BE2C (cell line): ENCODE data around the gene CHGA.

Experiments
- DNase-seq: peaks from one replicate; pipeline ENCODE4 v3.0.0-alpha.2; 2020
- H3K27me3 ChIP-seq: fragments of 250-450 bp; sonication (Bioruptor Pico); 2 replicates; pipeline ENCODE4 v1.5.1; 2020; ENCODE audit warnings: mild to moderate bottlenecking
- H3K36me3 ChIP-seq: fragments of 250-450 bp; sonication (Bioruptor Pico); 2 replicates; pipeline ENCODE4 v1.5.1; 2020; ENCODE audit warnings: mild to moderate bottlenecking
- H3K4me1 ChIP-seq: fragments of 250-450 bp; sonication (Bioruptor Pico); 2 replicates; pipeline ENCODE4 v1.5.1; 2020
- H3K4me3 ChIP-seq: 2 replicates; pipeline ENCODE4 v1.5.1; 2011; ENCODE audit warnings: low read depth, low read length
- H3K9me3 ChIP-seq: fragments of 250-450 bp; sonication (Bioruptor Pico); 2 replicates; pipeline ENCODE4 v1.5.1; 2020
- TF ChIP-seq, protein P1 (sequence below): IDR thresholded peaks from 2 replicates; pipeline ENCODE4 v1.5.1; 2012; ENCODE audit warnings: mild to moderate bottlenecking, low read depth, low read length

CHGA gene

DNA sequence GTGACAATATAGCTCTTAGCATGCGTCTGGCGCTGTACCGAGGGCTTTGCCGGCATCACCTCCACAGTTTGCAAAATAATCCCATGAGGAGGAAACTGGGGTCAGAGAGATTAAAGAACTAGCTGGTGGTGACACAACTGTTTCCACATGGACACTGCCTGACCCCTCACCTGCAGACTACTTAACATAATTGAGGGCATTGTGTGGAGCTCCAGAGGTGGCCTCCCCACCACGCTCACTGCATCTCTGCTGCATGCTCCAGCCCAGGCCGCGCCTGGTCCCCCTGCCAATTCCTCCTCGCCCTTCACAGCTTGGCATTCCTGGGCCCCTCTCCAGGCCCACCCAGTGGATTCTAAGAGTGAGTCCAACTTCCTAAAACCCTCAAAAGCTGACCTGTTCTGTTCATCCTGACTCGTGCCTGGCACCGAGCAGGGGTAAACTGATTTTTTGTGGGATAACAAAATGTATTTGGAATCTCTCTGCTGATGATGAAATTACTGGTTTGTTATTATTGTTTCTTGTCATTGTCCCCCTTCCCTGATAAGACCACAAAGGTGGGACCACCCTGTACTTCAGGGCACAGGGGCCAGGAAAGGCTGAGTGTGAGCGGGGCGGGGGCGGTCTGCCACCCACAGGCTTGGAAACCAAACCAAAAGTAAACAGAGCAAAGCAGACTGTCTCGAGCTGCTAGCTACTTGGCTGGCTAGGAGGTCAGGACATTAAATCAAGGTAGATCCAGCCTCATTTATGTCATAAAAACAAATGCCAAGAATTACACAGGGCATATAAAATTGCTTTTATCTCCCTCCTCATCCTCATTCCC, 40.6 kb downstream of the CHGA start:
- H3K9me3 ChIP-seq = no peaks in the 10 kb centered on the region
- peaks cover 39% of the 10 kb centered on the region for H3K4me1 ChIP-seq
- peaks cover 7% of the 10 kb centered on the region; the same call in 1 of the 2 replicates for H3K36me3 ChIP-seq
- no peak overlapping the region for H3K4me3 ChIP-seq
- no peak for DNase-seq
- TF ChIP-seq, protein P1, sequence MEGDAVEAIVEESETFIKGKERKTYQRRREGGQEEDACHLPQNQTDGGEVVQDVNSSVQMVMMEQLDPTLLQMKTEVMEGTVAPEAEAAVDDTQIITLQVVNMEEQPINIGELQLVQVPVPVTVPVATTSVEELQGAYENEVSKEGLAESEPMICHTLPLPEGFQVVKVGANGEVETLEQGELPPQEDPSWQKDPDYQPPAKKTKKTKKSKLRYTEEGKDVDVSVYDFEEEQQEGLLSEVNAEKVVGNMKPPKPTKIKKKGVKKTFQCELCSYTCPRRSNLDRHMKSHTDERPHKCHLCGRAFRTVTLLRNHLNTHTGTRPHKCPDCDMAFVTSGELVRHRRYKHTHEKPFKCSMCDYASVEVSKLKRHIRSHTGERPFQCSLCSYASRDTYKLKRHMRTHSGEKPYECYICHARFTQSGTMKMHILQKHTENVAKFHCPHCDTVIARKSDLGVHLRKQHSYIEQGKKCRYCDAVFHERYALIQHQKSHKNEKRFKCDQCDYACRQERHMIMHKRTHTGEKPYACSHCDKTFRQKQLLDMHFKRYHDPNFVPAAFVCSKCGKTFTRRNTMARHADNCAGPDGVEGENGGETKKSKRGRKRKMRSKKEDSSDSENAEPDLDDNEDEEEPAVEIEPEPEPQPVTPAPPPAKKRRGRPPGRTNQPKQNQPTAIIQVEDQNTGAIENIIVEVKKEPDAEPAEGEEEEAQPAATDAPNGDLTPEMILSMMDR = no peak
- H3K27me3 ChIP-seq = no peaks in the 10 kb centered on the region

DNA sequence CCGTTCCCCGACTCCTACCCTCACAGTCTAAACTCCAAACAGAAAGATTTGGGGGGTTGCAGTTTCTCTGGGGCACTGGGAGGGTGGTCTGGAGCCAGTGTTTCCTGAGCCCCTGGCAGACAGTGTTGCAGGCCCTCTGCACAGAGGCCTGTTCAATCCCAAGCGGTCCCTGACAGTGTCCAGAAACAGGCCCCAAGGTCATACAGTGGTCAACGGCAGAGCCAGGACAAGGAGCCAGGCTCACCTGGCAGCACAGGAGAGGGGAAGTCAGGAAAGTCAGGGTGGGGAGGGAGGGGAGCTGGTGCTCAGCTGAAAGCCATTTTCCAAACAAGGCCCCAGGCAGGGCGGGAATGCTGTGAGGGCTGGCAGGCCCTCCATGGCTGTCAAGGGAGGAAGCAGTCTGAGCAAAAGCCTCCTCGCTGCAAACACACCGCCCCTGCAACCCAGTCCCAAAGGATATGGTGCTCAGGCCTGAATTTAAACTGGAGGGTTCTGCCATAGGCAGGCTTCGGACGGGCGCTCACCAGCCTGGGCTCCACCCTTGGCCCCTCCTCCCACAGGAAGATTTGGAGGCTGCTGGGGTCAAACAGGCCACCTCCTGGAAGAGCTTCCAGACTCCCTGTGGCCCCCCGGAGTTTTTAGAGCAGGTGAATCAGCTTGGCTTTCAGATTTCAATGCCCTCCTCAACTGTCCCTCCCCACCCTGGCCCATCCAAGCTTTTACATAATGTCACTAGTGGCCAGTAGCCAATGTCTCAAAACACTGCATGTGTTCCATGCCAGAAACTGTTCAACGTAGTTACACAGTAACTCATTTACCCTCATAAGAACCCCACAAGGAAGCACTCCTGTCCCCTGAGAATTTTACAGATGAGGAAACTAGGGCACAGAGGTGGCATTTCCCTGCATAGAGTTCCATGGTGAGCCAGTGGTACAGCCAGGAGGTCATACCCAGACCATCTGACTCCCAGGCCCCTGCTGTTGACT, 41.5 kb downstream of the CHGA start:
- Histone ChIP-seq H3K9me3 (no peaks in the 10 kb centered on the region), H3K27me3 (no peaks in the 10 kb centered on the region), H3K4me1 (peaks cover 30% of the 10 kb centered on the region)

DNA sequence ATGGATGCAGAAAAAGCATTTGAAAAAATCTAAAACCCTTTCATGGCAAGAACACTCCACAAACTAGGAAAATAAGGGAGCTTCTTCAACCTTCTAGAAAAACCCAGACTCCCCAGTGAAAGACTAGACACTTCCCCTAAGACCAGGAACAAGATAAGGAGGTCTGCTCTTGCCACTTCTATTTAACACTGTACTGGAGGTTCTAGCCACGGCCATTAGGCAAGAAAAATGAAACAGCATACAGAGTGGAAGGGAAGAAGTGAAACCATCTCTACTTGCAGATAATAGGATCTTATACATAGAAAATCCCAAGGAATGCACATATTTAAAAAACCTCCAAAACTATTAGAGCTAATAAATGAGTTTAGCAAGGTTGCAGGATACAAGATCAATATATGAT, 42.3 kb downstream of the CHGA start:
- Histone ChIP-seq H3K36me3 (peaks cover 4% of the 10 kb centered on the region; the same call in 1 of the 2 replicates), H3K27me3 (no peaks in the 10 kb centered on the region), H3K4me1 (peaks cover 22% of the 10 kb centered on the region), H3K9me3 (no peaks in the 10 kb centered on the region), H3K4me3 (no peak overlapping the region)
- no peak for DNase-seq
- TF ChIP-seq, protein P1 = no peak

More for the DNA sequence above, 41.5 kb downstream of the CHGA start:
- TF ChIP-seq, protein P1 = no peak
- H3K36me3 ChIP-seq = peaks cover 4% of the 10 kb centered on the region; the same call in 1 of the 2 replicates
- H3K4me3 ChIP-seq = no peak overlapping the region
- DNase-seq = no peak

DNA sequence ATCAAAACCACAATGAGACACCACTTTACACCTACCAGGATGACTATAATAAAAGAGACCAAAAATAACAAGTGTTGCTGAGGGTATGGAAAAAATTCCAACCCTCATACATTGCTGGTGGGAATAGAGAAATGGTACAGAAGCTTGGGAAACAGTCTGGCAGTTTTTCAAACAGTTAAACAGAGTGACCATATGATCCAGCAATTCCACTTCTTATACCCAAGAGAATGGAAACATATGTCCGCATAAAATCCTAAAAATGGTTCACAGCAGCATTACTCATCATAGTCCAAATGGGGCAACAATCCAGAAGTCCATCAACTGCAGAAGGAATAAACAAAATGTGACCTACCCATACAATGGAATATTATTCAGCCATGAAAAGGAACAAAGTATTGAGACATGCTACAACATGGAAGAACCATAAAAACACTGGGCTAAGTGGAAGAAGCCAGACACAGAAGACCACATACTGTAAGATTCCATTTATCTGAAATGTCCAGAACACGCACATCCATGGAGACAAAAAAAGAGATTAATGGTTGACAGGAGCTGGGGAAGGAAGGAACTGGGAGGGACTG, 44.5 kb downstream of the CHGA start:
- TF ChIP-seq, protein P1 = no peak
- Histone ChIP-seq H3K36me3 (no peaks in the 10 kb centered on the region; the same call in 1 of the 2 replicates), H3K4me3 (no peak overlapping the region), H3K4me1 (peaks cover 17% of the 10 kb centered on the region), H3K27me3 (no peaks in the 10 kb centered on the region), H3K9me3 (no peaks in the 10 kb centered on the region)
- DNase-seq = no peak

DNA sequence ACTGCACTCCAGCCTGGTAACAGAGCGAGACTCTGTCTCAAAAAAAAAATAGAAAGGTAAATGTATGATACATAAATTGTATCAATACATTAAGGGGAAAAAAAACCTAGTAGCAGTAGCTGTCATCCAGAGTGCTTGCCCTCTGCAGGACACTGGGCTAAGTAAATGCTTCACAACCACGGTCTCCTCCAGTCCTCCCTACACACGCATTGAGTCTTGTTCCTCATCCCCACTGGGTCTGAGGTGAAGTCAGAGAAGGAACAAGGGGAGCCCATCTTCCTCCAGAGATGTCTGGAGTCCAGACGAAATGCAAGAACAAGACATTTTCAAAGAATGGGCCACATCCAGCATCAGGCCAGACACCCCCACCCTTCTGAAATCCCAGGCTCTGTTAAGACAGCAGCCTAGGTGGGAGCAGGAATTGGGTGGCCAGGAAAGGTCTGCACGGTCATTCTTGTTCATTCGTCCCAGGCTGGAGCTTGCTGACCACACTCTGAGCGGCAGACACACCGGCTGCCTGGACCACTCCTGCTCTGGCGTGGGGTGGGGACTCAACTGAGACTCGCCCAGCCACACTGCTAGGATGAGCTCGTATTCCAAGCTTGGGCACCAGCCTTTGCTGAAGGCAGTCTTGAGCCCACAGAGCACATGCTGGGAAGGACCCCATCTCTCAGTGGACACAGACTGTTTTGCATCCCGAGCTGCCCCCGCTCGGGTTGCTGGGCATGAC, 45.5 kb downstream of the CHGA start:
- Histone ChIP-seq H3K4me1 (peaks cover 24% of the 10 kb centered on the region), H3K27me3 (no peaks in the 10 kb centered on the region), H3K9me3 (no peaks in the 10 kb centered on the region), H3K4me3 (no peak overlapping the region), H3K36me3 (no peaks in the 10 kb centered on the region)
- TF ChIP-seq, protein P1 = no peak
- no peak for DNase-seq
